ENCODE data around the gene ACTL7A.

The ACTL7A gene

DNA sequence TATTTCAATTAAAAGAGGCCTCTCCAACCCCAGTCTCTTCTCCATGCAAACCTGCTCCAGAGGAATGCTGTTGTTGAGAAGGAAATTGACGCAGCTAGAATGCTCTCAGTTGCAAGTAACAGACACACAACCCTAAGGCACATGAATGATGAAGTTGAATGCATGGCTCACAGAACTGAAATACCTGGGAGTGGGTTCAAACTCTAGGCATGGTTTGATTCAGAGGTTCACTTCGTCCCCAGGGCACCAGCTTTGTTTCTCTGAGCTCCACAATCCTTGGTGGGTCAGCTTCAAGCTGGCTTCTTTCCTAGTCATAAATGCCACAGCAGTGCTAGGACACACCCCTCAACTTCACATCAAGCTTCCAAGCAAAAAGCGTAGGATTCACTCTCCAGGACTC, 10.9 kb upstream of the ACTL7A start:
- no peak for DNase-seq

GRCh38 chr9:108852079-108852478, 10.0 kb upstream of the ACTL7A start:
- DNase-seq = no peak

DNA sequence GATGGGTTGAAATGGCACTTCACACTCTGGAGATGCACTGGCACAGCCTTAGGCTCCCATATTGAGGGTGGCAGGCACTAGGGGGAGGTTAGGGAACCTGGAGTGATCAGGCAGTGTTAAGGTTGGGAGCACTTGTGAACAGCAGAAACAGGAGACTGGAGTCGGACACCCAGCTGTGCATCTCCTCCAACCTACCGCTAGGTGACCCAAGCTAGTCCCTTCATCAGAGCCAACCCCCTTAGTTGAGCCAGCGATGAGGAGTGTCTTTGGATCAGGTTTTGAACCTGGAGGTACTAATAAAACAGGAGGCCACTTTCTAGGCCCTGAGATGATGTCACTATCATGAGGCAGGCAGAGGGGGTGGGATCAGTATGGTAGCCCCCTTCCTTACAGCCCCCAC, 8.0 kb upstream of the ACTL7A start:
- no peak for DNase-seq

- peak; percentile 14 for DNase-seq
Measured at GRCh38 chr9:108854641-108855528, 7.2 kb upstream of the ACTL7A start.

DNA sequence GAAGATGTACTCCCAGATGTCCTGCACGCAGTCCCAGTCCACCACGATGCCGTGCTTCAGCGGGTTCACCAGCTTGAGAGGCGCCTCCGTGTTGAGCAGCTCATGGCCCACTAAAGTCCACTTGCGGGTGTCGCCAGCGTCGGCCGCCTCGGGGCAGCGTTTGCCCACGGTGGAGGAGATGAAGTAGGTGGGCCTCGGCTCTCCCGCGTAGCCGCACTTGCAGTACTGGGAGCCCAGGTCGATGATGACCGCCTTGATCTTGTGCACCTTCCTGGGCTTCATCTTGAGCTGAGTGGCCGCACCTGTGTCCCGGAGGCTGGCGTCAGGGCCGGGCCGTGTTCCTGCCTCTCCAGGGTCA, 6.6 kb upstream of the ACTL7A start:
- DNase-seq = no peak

- DNase-seq = no peak
Measured at GRCh38 chr9:108855888-108856287, 6.2 kb upstream of the ACTL7A start, which contains the start of gene ACTL7B. TSS of gene ACTL7B (minus strand) at chr9:108855986. CDS start at chr9:108855930, 56 bp downstream.

DNA sequence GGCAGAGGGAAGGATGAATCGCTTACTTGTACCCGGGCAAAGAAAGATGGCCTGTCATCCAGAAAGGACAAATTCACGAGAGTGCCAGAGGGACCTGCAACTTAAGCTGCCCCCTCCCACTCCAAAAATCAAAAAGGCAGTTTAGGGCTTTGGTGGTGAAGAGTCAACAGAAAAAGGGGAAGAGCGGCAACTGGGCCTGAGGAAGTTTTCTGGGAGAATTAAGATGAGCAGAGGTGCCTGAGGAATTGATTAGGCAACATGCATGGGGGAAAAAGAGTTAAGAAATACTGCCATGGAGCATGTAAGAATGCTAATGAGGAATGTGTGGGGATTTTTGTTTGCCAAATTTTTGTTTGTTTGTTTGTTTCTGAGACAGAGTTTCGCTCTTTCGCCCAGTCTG, 4.5 kb upstream of the ACTL7A start:
- no peak for DNase-seq

GRCh38 chr9:108859459-108860114, 2.5 kb upstream of the ACTL7A start:
- DNase-seq = no peak

- DNase-seq = no peak
Measured at GRCh38 chr9:108860354-108860753, 1.7 kb upstream of the ACTL7A start.

DNA sequence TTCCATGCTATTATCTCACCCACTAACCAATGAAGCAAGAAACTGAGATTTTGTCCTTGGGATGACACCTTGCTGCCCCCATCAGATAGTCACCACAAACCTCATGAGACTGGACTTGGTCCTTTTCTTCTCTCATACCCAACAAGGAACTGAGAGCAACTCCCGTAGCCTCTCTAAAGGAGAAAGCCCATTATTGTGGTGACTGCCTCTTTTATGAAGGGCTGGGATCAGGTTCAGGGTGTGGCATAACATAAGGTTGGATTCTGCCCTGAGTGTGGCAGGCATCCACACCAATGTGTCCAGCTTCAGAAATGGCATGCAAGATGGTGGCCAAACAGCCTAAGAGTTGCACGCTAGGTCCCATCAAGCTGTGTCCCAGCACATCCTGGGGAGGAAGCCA, 1.3 kb upstream of the ACTL7A start:
- no peak for DNase-seq

GRCh38 chr9:108861464-108861863, 602 bp upstream of the ACTL7A start:
- peak; percentile 22 for DNase-seq

DNA sequence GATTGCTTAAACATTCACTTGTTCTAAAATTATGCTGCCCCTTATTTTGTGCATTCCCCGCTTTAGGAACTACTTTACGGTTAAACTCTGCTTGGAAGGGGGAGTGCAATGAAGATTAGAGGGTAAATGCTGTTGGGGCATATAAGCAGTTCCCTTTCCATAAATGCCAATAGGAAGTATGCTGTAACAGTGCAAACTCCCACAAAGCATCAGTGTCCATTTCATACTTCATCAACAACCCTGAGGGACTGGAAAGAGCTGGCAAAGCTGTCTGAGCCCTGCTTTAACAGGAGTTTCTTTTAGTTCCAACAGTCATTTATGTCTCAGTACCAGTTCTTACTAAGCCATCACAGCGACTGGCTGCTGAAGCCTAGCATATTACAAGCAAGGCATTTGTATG, 1.8 kb downstream of the ACTL7A start:
- DNase-seq = no peak

DNA sequence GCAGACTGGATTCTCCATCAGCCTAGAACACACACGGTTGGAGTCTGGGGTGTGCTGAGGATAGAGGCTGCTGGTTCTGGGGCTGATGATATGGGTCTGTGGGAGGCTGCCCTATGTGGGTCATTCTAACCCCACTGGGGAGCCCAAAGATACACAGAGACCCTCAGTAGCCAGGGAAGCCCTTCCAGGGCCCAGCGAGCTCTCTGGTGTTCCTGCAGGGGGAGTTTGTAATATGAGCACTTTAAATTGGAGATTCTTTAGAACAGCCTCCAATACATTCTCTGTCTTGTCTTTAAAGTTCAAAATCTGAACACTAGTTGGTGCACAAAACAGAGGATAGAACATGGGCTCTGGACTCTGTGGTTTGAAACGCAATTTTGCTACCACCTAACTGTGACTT, 2.4 kb downstream of the ACTL7A start:
- no peak for DNase-seq

DNA sequence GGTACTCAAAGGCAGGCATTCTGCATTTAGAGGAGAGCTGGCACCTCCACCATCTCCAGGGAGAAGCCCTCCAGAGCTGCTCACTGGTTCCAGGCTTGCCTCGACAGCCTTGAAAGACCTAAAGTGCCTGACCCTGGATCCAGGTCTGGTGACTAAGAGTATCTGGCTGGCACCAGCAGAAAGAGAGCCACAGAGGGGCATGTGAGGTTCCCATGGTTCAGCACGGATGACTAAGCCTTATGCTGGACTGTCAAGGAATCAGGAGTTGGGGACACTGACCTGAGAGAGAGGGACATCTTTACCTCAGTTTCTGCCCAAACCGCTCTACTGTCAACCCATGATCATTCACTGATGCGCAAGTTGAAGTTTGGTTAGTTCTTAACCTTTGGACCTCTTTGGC, 3.0 kb downstream of the ACTL7A start:
- no peak for DNase-seq

DNA sequence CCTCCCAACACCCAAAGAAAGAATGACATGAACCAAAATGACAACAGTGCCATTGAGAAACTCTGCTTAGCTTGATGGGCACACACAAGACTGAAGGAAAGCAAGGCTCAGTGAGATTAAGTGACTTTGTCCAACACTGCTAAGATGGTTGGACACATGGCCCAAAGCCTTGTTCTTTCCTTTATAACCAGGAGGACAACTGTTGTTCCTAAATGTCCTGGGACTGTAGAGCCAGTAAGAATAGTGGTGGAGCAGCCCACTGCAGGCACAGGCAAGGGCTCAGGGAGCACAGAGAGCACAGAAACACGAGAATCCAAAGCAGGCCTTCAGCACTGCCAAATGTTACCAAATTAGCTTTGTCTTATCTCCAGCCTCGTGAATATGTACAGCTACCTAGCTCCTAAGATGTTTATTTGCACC, 3.9 kb downstream of the ACTL7A start:
- no peak for DNase-seq

DNA sequence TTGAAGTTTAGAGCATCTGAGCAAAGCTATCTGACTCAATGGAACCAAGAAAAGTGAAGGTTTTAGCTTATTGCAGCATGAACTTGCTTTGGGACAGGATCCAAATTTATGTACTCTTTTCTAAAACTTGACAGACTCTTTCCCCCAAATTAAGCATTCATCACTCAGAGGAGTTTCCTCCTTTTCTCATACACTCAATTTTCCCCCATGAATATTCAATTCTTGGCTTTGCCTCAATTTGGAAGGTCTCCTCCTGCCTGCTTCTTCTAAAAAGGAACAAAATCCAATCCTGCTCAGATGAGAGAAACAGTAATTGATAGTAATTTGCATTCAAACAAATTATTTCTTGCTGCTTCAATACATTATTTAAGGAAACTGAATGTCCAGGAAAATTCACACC, 5.0 kb downstream of the ACTL7A start:
- DNase-seq = no peak

DNA sequence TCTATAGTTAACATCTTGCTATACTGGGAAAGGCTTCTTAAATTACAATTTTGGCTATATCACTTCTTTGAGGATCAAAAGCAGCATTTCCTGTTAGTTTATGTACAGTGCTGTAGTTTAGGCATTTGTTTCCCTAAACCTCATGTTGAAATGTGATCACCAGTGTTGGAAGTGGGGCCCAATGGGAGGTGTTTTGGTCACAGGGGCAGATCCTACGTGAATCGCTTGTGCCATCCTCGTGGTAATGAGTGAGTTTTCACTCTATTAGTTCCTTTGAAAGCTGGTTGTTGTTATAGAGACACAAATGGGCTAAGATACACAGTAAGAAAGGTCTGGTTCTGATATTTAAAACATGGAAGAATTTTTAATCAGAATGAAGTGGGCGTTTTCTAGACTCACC, 5.8 kb downstream of the ACTL7A start:
- no peak for DNase-seq

DNA sequence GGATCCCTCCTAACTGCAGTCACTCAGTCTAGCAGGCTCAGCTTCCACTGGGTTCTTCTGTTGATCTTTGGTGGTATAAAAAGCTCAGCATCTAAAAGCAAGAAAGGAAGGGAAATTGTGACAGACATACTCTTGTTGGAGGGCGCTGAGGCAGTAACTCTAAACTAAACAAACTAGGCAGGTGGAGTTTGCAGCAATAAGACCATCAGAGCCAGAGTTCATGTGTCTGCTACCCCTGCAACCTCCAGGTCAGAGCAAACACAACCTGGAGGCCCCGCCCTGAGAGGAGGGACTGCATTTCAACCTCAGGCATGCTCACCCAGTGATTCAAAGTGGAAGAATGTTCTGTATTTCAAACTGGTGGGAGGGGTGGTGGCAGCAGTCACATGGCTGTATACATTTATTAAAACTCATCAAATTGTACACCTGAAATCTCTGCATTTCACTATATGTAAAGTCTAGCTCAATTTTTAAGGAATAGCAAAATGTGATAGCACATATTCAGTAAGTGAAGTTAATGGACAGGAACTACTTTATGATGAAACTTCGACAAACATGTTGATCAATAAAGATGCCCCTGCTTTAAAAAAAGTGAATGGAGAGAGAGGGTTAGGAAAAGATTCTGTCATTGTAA, 7.1 kb downstream of the ACTL7A start:
- no peak for DNase-seq

- DNase-seq = no peak
Measured at GRCh38 chr9:108874058-108874788, 12.2 kb downstream of the ACTL7A start.

- DNase-seq = no peak
Measured at GRCh38 chr9:108876425-108876824, 14.4 kb downstream of the ACTL7A start.

DNA sequence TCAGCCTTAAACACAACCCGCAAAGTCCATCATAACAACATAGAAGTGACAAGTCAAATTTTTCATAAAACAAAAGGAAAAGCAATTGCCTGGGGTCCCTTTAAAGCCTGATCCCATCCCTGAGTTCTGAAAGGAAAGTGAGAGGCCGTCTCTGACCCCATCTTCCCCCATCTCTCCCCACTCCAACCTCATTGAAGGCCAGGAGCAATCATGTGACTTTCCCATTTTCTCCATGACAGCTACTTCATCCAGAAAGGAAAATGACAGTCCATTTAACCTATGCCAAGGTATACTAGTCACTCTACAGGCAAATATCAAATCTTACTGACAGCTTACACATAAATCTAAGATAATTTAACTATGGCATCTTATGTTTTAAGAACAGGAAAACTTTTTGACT, 15.5 kb downstream of the ACTL7A start:
- no peak for DNase-seq

DNA sequence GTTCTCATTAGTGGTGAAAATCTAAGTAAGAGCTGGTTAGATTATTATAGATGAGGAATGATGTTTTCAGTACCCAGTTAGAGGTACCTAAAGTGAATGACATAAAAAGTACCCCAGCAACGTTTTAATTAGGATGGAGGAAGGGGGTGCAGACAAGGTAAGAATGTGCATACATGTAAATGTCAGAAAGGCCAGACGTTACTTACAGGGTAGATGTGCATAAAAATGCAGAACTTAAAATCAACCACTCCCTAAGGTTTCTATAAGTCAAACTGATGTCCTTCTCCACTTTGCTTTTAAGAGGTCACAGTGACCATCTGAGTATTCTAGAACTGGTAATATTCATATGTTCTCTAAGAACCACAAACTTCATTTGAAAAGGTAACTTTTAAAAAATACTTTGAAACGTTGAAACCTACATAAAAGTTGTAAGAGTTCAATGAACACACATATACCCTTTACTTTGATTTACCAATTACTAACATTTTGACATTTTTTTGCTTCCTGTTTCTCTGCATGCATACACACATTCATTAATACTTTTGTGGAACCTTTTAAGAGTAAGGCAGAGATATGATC, 18.8 kb downstream of the ACTL7A start:
- DNase-seq = no peak
